ENCODE measurements around the gene SLC35B1. TPM values are rescaled to one million over a fixed set of nuclear protein-coding genes. Genes with fewer than 3 reads are reported as not detected.

SLC35B1 gene
- polyA plus RNA-seq, 2 of the 4 experiments (the other 2 are of a cell fraction): 72.7 to 191 TPM

DNA sequence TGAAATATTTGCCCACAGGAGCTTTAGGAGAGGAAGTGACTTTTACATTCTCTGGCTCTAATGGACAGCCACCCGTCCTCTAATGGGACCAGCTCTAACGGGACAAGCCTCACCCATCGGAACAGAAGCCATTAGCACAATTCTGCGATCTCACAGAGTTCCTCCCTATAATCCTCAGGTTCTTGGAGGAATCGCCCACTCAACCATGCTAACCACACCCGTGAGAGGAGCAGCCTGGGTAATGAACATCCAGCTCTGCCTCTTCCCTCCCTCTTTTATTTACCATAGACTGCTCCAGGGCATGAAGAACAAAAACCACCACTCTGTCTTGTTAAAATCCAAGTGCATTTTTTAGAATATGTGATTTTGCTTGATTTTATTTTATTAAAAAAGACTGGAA lies 6.8 kb downstream of the SLC35B1 start:
- no peak for ATAC-seq
- ChIA-PET CTCF (interaction anchor here (0.8 to 49.7 kb wide), 7 partner anchors 17 to 296 kb away, joined by 3 to 2008 read pairs (median 94); partner anchors contain the start of genes DLX3, NXPH3, SLC35B1 and SPOP), POLR2A (no interaction called here)
- H3K27ac ChIP-seq: no peak overlapping the region
- WGBS (ENCODE audit: missing lambda C conversion rate): 92% methylated on average over 6 of the region's 6 CpGs
- H3K4me2 ChIP-seq: no peak overlapping the region
- no peaks in the 10 kb centered on the region; the same call in 2 of the 3 replicates for H3K4me1 ChIP-seq
- H3K4me3 ChIP-seq: no peak overlapping the region
- FAIRE-seq: no peak
- TF ChIP-seq HOXA7 (CRISPR knock-in tag; IDR thresholded peaks at IDR 0.05): no peak
- TF ChIP-seq EHMT2 (IDR thresholded peaks at IDR 0.05; ENCODE audit: low read depth): no peak
- no peak for TF ChIP-seq HOXB13 (CRISPR knock-in tag; IDR thresholded peaks at IDR 0.05; ENCODE audit: low read depth)
- TF ChIP-seq, protein P1, sequence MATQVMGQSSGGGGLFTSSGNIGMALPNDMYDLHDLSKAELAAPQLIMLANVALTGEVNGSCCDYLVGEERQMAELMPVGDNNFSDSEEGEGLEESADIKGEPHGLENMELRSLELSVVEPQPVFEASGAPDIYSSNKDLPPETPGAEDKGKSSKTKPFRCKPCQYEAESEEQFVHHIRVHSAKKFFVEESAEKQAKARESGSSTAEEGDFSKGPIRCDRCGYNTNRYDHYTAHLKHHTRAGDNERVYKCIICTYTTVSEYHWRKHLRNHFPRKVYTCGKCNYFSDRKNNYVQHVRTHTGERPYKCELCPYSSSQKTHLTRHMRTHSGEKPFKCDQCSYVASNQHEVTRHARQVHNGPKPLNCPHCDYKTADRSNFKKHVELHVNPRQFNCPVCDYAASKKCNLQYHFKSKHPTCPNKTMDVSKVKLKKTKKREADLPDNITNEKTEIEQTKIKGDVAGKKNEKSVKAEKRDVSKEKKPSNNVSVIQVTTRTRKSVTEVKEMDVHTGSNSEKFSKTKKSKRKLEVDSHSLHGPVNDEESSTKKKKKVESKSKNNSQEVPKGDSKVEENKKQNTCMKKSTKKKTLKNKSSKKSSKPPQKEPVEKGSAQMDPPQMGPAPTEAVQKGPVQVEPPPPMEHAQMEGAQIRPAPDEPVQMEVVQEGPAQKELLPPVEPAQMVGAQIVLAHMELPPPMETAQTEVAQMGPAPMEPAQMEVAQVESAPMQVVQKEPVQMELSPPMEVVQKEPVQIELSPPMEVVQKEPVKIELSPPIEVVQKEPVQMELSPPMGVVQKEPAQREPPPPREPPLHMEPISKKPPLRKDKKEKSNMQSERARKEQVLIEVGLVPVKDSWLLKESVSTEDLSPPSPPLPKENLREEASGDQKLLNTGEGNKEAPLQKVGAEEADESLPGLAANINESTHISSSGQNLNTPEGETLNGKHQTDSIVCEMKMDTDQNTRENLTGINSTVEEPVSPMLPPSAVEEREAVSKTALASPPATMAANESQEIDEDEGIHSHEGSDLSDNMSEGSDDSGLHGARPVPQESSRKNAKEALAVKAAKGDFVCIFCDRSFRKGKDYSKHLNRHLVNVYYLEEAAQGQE (IDR thresholded peaks at IDR 0.05): no peak
- TF ChIP-seq RNF2 (IDR thresholded peaks at IDR 0.05; ENCODE audit: borderline replicate concordance, low read depth): no peak
- TF ChIP-seq FOSL2 (IDR thresholded peaks at IDR 0.05): no peak
- no peak for TF ChIP-seq FOSL2 (CRISPR knock-in tag; IDR thresholded peaks at IDR 0.05)
- TF ChIP-seq ZC3H11A (IDR thresholded peaks at IDR 0.05): no peak
- TF ChIP-seq, protein P2, sequence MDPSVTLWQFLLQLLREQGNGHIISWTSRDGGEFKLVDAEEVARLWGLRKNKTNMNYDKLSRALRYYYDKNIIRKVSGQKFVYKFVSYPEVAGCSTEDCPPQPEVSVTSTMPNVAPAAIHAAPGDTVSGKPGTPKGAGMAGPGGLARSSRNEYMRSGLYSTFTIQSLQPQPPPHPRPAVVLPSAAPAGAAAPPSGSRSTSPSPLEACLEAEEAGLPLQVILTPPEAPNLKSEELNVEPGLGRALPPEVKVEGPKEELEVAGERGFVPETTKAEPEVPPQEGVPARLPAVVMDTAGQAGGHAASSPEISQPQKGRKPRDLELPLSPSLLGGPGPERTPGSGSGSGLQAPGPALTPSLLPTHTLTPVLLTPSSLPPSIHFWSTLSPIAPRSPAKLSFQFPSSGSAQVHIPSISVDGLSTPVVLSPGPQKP (IDR thresholded peaks at IDR 0.05; ENCODE audit: low read depth, low read length): no peak
- TF ChIP-seq RFX5 (IDR thresholded peaks at IDR 0.05): no peak
- TF ChIP-seq SREBF2 (IDR thresholded peaks at IDR 0.05): no peak
- TF ChIP-seq CBX8 (IDR thresholded peaks at IDR 0.05): no peak
- TF ChIP-seq, protein P3, sequence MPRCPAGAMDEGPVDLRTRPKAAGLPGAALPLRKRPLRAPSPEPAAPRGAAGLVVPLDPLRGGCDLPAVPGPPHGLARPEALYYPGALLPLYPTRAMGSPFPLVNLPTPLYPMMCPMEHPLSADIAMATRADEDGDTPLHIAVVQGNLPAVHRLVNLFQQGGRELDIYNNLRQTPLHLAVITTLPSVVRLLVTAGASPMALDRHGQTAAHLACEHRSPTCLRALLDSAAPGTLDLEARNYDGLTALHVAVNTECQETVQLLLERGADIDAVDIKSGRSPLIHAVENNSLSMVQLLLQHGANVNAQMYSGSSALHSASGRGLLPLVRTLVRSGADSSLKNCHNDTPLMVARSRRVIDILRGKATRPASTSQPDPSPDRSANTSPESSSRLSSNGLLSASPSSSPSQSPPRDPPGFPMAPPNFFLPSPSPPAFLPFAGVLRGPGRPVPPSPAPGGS (IDR thresholded peaks at IDR 0.05): no peak
- no peak for TF ChIP-seq ZFP36 (IDR thresholded peaks at IDR 0.05; ENCODE audit: borderline replicate concordance, partially characterized antibody)
- TF ChIP-seq, protein P4, sequence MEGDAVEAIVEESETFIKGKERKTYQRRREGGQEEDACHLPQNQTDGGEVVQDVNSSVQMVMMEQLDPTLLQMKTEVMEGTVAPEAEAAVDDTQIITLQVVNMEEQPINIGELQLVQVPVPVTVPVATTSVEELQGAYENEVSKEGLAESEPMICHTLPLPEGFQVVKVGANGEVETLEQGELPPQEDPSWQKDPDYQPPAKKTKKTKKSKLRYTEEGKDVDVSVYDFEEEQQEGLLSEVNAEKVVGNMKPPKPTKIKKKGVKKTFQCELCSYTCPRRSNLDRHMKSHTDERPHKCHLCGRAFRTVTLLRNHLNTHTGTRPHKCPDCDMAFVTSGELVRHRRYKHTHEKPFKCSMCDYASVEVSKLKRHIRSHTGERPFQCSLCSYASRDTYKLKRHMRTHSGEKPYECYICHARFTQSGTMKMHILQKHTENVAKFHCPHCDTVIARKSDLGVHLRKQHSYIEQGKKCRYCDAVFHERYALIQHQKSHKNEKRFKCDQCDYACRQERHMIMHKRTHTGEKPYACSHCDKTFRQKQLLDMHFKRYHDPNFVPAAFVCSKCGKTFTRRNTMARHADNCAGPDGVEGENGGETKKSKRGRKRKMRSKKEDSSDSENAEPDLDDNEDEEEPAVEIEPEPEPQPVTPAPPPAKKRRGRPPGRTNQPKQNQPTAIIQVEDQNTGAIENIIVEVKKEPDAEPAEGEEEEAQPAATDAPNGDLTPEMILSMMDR (IDR thresholded peaks at IDR 0.05): no peak
- TF ChIP-seq, protein P5, sequence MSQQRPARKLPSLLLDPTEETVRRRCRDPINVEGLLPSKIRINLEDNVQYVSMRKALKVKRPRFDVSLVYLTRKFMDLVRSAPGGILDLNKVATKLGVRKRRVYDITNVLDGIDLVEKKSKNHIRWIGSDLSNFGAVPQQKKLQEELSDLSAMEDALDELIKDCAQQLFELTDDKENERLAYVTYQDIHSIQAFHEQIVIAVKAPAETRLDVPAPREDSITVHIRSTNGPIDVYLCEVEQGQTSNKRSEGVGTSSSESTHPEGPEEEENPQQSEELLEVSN (IDR thresholded peaks at IDR 0.05; ENCODE audit: borderline replicate concordance, low read depth): no peak
- no peak for TF ChIP-seq TP53 (CRISPR knock-in tag; IDR thresholded peaks at IDR 0.05)
- TF ChIP-seq, protein P6, sequence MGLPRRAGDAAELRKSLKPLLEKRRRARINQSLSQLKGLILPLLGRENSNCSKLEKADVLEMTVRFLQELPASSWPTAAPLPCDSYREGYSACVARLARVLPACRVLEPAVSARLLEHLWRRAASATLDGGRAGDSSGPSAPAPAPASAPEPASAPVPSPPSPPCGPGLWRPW (IDR thresholded peaks at IDR 0.05): no peak
- TF ChIP-seq, protein P7, sequence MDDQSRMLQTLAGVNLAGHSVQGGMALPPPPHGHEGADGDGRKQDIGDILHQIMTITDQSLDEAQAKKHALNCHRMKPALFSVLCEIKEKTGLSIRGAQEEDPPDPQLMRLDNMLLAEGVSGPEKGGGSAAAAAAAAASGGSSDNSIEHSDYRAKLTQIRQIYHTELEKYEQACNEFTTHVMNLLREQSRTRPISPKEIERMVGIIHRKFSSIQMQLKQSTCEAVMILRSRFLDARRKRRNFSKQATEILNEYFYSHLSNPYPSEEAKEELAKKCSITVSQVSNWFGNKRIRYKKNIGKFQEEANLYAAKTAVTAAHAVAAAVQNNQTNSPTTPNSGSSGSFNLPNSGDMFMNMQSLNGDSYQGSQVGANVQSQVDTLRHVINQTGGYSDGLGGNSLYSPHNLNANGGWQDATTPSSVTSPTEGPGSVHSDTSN (IDR thresholded peaks at IDR 0.05): no peak
- TF ChIP-seq EHF (CRISPR knock-in tag; IDR thresholded peaks at IDR 0.05): no peak
- TF ChIP-seq, protein P8, sequence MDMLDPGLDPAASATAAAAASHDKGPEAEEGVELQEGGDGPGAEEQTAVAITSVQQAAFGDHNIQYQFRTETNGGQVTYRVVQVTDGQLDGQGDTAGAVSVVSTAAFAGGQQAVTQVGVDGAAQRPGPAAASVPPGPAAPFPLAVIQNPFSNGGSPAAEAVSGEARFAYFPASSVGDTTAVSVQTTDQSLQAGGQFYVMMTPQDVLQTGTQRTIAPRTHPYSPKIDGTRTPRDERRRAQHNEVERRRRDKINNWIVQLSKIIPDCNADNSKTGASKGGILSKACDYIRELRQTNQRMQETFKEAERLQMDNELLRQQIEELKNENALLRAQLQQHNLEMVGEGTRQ (IDR thresholded peaks at IDR 0.05): no peak
- DNase-seq (ENCODE audit: low read depth in 1 of 2, low spot score in 1 of 2): no peak
- H3K9me3 ChIP-seq: no peaks in the 10 kb centered on the region

Data from A549 (cell line).